Fibroblast of lung (primary cell): Measurements from ENCODE around the gene HAVCR1. TPM values are rescaled to one million over a fixed set of nuclear protein-coding genes. Genes with fewer than 3 reads are reported as not detected.
"Not testable (repeated sequence)": the region's sequence is repeated elsewhere in the genome, so short reads cannot be mapped to it uniquely, and the experiment has no call there.

Experiments
- DNase-seq, 2 donors: peaks; one replicate each; pipeline versions ENCODE4 v3.0.0 to v3.0.0-alpha.2; 2010; ENCODE audit warnings: low read depth in 2 of 2
- H2AFZ ChIP-seq: 2 replicates; pipeline ENCODE4 v1.5.1; 2012; ENCODE audit warnings: low read length, control low read depth, inconsistent platforms
- H3K27ac ChIP-seq: 2 replicates; pipeline ENCODE4 v1.5.1; 2011; ENCODE audit warnings: low read length, control low read depth; ENCODE audit not compliant: insufficient read depth
- H3K27me3 ChIP-seq: 2 replicates; pipeline ENCODE4 v1.5.1; 2011; ENCODE audit warnings: mild to moderate bottlenecking, low read length; ENCODE audit not compliant: control insufficient read depth, insufficient read depth
- H3K36me3 ChIP-seq: 2 replicates; pipeline ENCODE4 v1.5.1; 2011; ENCODE audit warnings: low read length; ENCODE audit not compliant: control insufficient read depth, insufficient read depth
- H3K4me1 ChIP-seq: 2 replicates; pipeline ENCODE4 v1.5.1; 2011; ENCODE audit warnings: low read length; ENCODE audit not compliant: control insufficient read depth, insufficient read depth; ENCODE audit errors: extremely low read depth
- H3K4me2 ChIP-seq: 2 replicates; pipeline ENCODE4 v1.5.1; 2011; ENCODE audit warnings: low read length, control low read depth; ENCODE audit not compliant: insufficient read depth; ENCODE audit errors: extremely low read depth
- H3K4me3 ChIP-seq, 4 experiments: fragments of 200-600 bp in 1 of 4; sonication (generic) in 1 of 4; replicated peaks in 1 of 4; 2 replicates each; pipeline ENCODE4 v1.5.1; 2011 to 2016; ENCODE audit warnings: low read length in 4 of 4, low read depth in 3 of 4, mild to moderate bottlenecking in 3 of 4, control low read depth in 2 of 4, inconsistent platforms in 1 of 4, mixed read lengths in 1 of 4; ENCODE audit not compliant: insufficient read depth in 1 of 4; ENCODE audit errors: control extremely low read depth in 1 of 4
- H3K79me2 ChIP-seq: 2 replicates; pipeline ENCODE4 v1.5.1; 2012; ENCODE audit warnings: mild to moderate bottlenecking, low read length, inconsistent platforms; ENCODE audit not compliant: control insufficient read depth, insufficient read depth
- H3K9ac ChIP-seq: 2 replicates; pipeline ENCODE4 v1.5.1; 2011; ENCODE audit warnings: mild to moderate bottlenecking, low read length, control low read depth; ENCODE audit not compliant: insufficient read depth
- H3K9me3 ChIP-seq: 2 replicates; pipeline ENCODE4 v1.5.1; 2012; ENCODE audit warnings: low read depth, low read length; ENCODE audit not compliant: control insufficient read depth, insufficient read depth
- H4K20me1 ChIP-seq: 2 replicates; pipeline ENCODE4 v1.5.1; 2011; ENCODE audit warnings: low read length; ENCODE audit not compliant: control insufficient read depth, insufficient read depth; ENCODE audit errors: extremely low read depth
- EZH2 ChIP-seq: IDR thresholded peaks from 2 replicates; pipeline ENCODE4 v1.5.1; 2012; ENCODE audit warnings: low read length, control low read depth, mild to moderate bottlenecking; ENCODE audit errors: missing control alignments
- polyA plus RNA-seq, 2 donors: library from polyadenylated mRNA; depleted of rRNA in 1 of 2; stranded (reverse) in 1 of 2; unstranded in 1 of 2; fragments of >200 nt; gene quantifications; 2 replicates each; pipeline ENCODE4 v1.2.1, GENCODE V29; 2011 to 2012; ENCODE audit warnings: missing spikeins in 1 of 2
- total RNA-seq: library from RNA; depleted of rRNA; stranded (reverse); fragments of >200 nt; gene quantifications from 2 replicates; pipeline ENCODE4 v1.2.1, GENCODE V29; 2014
- TF ChIP-seq, protein P1 (sequence below), 2 donors: IDR thresholded peaks in 1 of 2; conservative IDR thresholded peaks in 1 of 2; 1 replicate in 1 of 2; 2 replicates in 1 of 2; pipeline ENCODE4 v1.5.1; 2011 to 2012; ENCODE audit warnings: low read length in 2 of 2, control low read depth in 1 of 2, inconsistent platforms in 1 of 2, low read depth in 1 of 2, mild to moderate bottlenecking in 1 of 2

HAVCR1 gene
- total and polyA plus RNA-seq, 2 donors (not counting 1 experiment from before 2014, with no cell fraction given) = not detected

DNA sequence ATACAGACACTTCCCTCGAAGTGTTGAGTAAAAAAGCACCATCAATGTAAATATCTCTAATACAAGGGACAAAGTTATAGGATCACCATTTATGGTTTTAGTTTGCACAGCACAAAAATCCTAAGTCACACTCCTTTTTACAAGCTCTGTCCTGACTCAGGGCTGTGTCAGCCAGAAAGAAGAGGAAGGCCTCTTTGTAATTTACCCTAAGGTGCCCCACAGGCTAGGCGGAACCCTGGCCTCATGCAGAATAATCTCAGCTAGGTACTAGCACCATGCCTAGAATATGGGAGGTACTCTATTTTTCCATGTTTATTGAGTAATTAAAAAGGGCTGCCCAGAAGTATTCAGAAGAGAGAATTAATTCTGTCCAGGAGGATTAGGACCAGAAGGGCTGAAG, 36.9 kb downstream of the HAVCR1 start:
- H3K4me1 ChIP-seq = no peaks in the 10 kb centered on the region
- H3K36me3 ChIP-seq = no peaks in the 10 kb centered on the region
- no peaks in the 10 kb centered on the region for H3K79me2 ChIP-seq
- no peak for TF ChIP-seq EZH2
- TF ChIP-seq, protein P1, sequence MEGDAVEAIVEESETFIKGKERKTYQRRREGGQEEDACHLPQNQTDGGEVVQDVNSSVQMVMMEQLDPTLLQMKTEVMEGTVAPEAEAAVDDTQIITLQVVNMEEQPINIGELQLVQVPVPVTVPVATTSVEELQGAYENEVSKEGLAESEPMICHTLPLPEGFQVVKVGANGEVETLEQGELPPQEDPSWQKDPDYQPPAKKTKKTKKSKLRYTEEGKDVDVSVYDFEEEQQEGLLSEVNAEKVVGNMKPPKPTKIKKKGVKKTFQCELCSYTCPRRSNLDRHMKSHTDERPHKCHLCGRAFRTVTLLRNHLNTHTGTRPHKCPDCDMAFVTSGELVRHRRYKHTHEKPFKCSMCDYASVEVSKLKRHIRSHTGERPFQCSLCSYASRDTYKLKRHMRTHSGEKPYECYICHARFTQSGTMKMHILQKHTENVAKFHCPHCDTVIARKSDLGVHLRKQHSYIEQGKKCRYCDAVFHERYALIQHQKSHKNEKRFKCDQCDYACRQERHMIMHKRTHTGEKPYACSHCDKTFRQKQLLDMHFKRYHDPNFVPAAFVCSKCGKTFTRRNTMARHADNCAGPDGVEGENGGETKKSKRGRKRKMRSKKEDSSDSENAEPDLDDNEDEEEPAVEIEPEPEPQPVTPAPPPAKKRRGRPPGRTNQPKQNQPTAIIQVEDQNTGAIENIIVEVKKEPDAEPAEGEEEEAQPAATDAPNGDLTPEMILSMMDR (conservative IDR thresholded peaks at IDR 0.05 in 1 of 2, IDR thresholded peaks at IDR 0.05 in 1 of 2; ENCODE audit: low read depth in 1 of 2, low read length in 2 of 2) = no peak
- H4K20me1 ChIP-seq = no peaks in the 10 kb centered on the region
- DNase-seq = no peak
- no peak overlapping the region for H3K9ac ChIP-seq
- no peaks in the 10 kb centered on the region for H3K9me3 ChIP-seq
- no peaks in the 10 kb centered on the region for H3K27me3 ChIP-seq
- no peak overlapping the region for H2AFZ ChIP-seq
- H3K27ac ChIP-seq = no peak overlapping the region
- no peak overlapping the region for H3K4me3 ChIP-seq
- no peak overlapping the region for H3K4me2 ChIP-seq

DNA sequence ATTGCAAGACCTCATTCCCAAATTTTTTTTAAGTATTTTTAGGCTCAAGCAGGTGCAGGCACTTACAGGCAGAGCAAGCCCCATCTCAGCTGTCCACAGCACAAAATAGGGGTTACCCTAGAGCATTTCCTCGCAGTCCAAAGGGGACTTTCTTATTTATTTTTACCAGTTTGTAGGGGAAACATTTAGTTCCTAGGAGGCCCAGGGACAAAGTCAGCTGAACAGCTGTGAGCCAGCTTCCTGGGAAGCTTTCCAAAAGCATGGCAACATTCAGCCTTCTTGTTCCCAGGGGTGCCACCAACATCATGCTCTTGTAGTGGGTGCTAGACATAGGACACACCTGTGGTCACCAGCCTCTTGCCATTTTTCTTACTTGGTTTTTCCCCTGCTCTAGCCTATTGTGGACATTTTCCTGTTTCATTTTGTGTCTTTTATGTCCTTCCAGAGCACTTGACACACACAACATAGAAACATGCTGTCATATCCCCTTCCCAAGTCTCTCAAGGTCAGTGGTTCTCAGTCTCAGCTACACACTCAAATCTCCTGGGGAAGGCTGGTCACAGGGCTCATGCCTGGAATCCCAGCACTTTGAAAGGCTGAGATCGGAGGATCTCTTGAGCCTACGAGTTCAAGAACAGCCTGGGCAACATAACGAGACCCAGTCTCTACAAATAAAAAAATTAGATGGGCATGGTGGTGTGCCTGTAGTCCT, 38.2 kb downstream of the HAVCR1 start:
- H4K20me1 ChIP-seq = no peaks in the 10 kb centered on the region
- H2AFZ ChIP-seq = no peak overlapping the region
- no peaks in the 10 kb centered on the region for H3K27me3 ChIP-seq
- H3K4me2 ChIP-seq = no peak overlapping the region
- H3K9me3 ChIP-seq = no peaks in the 10 kb centered on the region
- no peaks in the 10 kb centered on the region for H3K4me1 ChIP-seq
- H3K79me2 ChIP-seq = no peaks in the 10 kb centered on the region
- H3K4me3 ChIP-seq = no peak overlapping the region
- TF ChIP-seq EZH2 = no peak
- TF ChIP-seq, protein P1 (conservative IDR thresholded peaks at IDR 0.05 in 1 of 2, IDR thresholded peaks at IDR 0.05 in 1 of 2; ENCODE audit: low read depth in 1 of 2, low read length in 2 of 2) = no peak
- H3K9ac ChIP-seq = no peak overlapping the region
- no peak for DNase-seq
- no peak overlapping the region for H3K27ac ChIP-seq
- no peaks in the 10 kb centered on the region for H3K36me3 ChIP-seq

DNA sequence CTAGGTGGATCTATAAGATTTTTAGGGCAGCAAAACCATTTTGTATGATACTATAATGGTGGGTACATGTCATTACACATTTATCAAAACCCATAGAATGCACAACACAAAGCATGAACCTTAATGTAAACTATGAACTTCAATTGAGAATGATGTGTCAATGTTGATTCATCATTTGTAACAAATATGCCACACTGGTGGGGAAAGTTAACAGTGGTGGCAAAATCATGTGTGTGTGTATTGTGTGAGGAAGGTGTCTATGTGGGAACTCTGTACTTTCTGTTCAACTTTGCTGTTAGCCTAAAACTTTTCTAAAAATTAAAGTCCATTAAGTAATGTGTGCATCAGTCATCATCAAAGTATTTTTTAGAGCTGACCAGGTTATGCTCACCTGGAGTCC, 38.9 kb downstream of the HAVCR1 start:
- H4K20me1 ChIP-seq = no peaks in the 10 kb centered on the region
- DNase-seq = no peak
- no peaks in the 10 kb centered on the region for H3K36me3 ChIP-seq
- H2AFZ ChIP-seq = no peak overlapping the region
- no peaks in the 10 kb centered on the region for H3K27me3 ChIP-seq
- no peak overlapping the region for H3K4me2 ChIP-seq
- no peak overlapping the region for H3K4me3 ChIP-seq
- H3K4me1 ChIP-seq = no peaks in the 10 kb centered on the region
- TF ChIP-seq EZH2 = no peak
- TF ChIP-seq, protein P1 (conservative IDR thresholded peaks at IDR 0.05 in 1 of 2, IDR thresholded peaks at IDR 0.05 in 1 of 2; ENCODE audit: low read depth in 1 of 2, low read length in 2 of 2) = no peak
- H3K27ac ChIP-seq = no peak overlapping the region
- H3K9ac ChIP-seq = no peak overlapping the region
- H3K79me2 ChIP-seq = no peaks in the 10 kb centered on the region
- H3K9me3 ChIP-seq = no peaks in the 10 kb centered on the region

DNA sequence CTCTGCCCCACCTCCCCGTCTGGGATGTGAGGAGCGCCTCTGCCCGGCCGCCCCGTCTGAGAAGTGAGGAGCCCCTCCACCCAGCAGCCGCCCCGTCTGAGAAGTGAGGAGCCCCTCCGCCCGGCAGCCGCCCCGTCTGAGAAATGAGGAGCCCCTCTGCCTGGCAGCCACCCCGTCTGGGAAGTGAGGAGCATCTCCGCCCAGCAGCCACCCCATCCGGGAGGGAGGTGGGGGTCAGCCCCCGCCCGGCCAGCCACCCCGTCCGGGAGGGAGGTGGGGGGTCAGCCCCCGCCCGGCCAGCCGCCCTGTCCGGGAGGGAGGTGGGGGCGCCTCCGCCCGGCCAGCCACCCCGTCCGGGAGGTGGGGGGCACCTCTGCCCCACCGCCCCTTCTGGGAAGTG, 44.8 kb downstream of the HAVCR1 start:
- H3K4me2 ChIP-seq, H2AFZ ChIP-seq, H3K36me3 ChIP-seq, DNase-seq, H3K27me3 ChIP-seq, H3K4me1 ChIP-seq, H3K27ac ChIP-seq, H3K4me3 ChIP-seq, H4K20me1 ChIP-seq, H3K79me2 ChIP-seq, H3K9ac ChIP-seq, H3K9me3 ChIP-seq: not testable (repeated sequence)
